ENCODE measurements around the gene EGR2.
"Not testable (repeated sequence)": the region's sequence is repeated elsewhere in the genome, so short reads cannot be mapped to it uniquely, and the experiment has no call there.

EGR2 gene

GRCh38 chr10:62792261-62792660 is 23.9 kb downstream of the EGR2 start:
- no peak for DNase-seq

- no peak for DNase-seq
Measured at GRCh38 chr10:62790571-62790970, 25.6 kb downstream of the EGR2 start.

- no peak for DNase-seq
Measured at GRCh38 chr10:62790019-62790555, 26.1 kb downstream of the EGR2 start.

GRCh38 chr10:62788861-62789467 is 27.2 kb downstream of the EGR2 start:
- DNase-seq = no peak

- not testable (repeated sequence) for DNase-seq
Measured at GRCh38 chr10:62788285-62788684, 27.9 kb downstream of the EGR2 start.

GRCh38 chr10:62784537-62784936 is 31.6 kb downstream of the EGR2 start:
- DNase-seq = not testable (repeated sequence)

- DNase-seq = peak; percentile 74
Measured at GRCh38 chr10:62779487-62780248, 36.5 kb downstream of the EGR2 start.

GRCh38 chr10:62778125-62778524 is 38.0 kb downstream of the EGR2 start:
- peak; percentile 18 for DNase-seq

GRCh38 chr10:62772186-62772974 is 43.8 kb downstream of the EGR2 start:
- no peak for DNase-seq

GRCh38 chr10:62769574-62770242 is 46.5 kb downstream of the EGR2 start:
- DNase-seq = no peak

GRCh38 chr10:62766386-62766785 is 49.8 kb downstream of the EGR2 start:
- no peak for DNase-seq

- DNase-seq = no peak
Measured at GRCh38 chr10:62765726-62766125, 50.4 kb downstream of the EGR2 start.

- no peak for DNase-seq
Measured at GRCh38 chr10:62764011-62764410, 52.2 kb downstream of the EGR2 start.

GRCh38 chr10:62763155-62763554 is 53.0 kb downstream of the EGR2 start:
- no peak for DNase-seq
